Measurements from ENCODE around the gene NXT1. TPM values are rescaled to one million over a fixed set of nuclear protein-coding genes. Genes with fewer than 3 reads are reported as not detected.

Gene NXT1
- polyA plus RNA-seq, 1 of the 3 experiments (the other 2 are of a cell fraction), result 28.2 TPM

DNA sequence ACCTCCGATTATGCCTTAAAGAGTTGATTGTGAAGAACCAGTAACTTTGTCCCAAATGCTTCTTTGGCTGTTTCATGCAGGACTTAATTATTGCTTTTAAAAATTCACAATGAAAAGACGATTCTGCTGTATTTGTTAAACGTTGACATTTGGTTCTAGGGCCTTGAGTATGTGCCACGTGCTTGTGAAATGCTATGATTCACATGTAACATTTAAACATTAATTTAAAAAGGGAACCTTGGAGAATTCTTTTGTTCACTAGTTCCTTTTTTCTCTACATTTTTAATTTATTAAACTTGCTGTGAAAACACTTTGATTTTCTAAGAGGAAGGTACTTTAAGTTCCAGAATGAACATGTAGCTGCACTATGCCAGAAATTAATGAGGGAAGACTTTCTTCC is 20.9 kb downstream of the NXT1 start:
- DNase-seq, result no peak
- H3K9ac ChIP-seq, result no peak overlapping the region

More for the DNA sequence above, 20.9 kb downstream of the NXT1 start:
- Histone ChIP-seq H3K79me2 (ENCODE audit: insufficient read depth) (peaks cover 29% of the 10 kb centered on the region), H3K9me3 (no peaks in the 10 kb centered on the region), H4K20me1 (ENCODE audit: insufficient read depth) (peaks cover 23% of the 10 kb centered on the region), H3K4me1 (ENCODE audit: control insufficient read depth in 1 of 2, insufficient read depth in 2 of 2, low read depth in 1 of 2, low read length in 1 of 2) (peaks cover 0 to 17% of the 10 kb centered on the region in 2 experiments; a peak in 2 of 4 replicates), H3K4me3 (ENCODE audit: low read depth in 2 of 2, low read length in 1 of 2) (no peak overlapping the region), H2AFZ (ENCODE audit: low read depth) (no peak overlapping the region), H3K27me3 (ENCODE audit: insufficient read depth) (no peaks in the 10 kb centered on the region), H3K9me2 (no peaks in the 10 kb centered on the region), H3K4me2 (no peak overlapping the region), H3K36me3 (replicated peaks in 1 of 2; ENCODE audit: control insufficient read depth in 1 of 2, insufficient read depth in 2 of 2, low read length in 1 of 2) (peaks cover 60 to 77% of the 10 kb centered on the region in 2 experiments), H3F3A (replicated peaks; ENCODE audit: insufficient read depth) (peaks cover 13% of the 10 kb centered on the region), H3K27ac (ENCODE audit: low read depth in 2 of 2, low read length in 1 of 2) (no peak overlapping the region)
- ChIA-PET CTCF (no interaction called here), POLR2A (no interaction called here)
- 79% methylated on average over 4 of the region's 4 CpGs for WGBS (ENCODE audit: low lambda C conversion rate)
- no peak for TF ChIP-seq GATA2 (CRISPR knock-in tag; IDR thresholded peaks at IDR 0.05)
- no peak for TF ChIP-seq TEAD4 (IDR thresholded peaks at IDR 0.05; ENCODE audit: borderline replicate concordance, insufficient read depth)
- no peak for TF ChIP-seq JUND (IDR thresholded peaks at IDR 0.05)
- no peak for TF ChIP-seq USF2 (IDR thresholded peaks at IDR 0.05; ENCODE audit: borderline replicate concordance, low read depth, low read length)
- no peak for TF ChIP-seq NRF1 (IDR thresholded peaks at IDR 0.05; ENCODE audit: low read depth, low read length)
- no peak for TF ChIP-seq FOXJ3 (CRISPR knock-in tag; IDR thresholded peaks at IDR 0.05)
- TF ChIP-seq, protein P1, sequence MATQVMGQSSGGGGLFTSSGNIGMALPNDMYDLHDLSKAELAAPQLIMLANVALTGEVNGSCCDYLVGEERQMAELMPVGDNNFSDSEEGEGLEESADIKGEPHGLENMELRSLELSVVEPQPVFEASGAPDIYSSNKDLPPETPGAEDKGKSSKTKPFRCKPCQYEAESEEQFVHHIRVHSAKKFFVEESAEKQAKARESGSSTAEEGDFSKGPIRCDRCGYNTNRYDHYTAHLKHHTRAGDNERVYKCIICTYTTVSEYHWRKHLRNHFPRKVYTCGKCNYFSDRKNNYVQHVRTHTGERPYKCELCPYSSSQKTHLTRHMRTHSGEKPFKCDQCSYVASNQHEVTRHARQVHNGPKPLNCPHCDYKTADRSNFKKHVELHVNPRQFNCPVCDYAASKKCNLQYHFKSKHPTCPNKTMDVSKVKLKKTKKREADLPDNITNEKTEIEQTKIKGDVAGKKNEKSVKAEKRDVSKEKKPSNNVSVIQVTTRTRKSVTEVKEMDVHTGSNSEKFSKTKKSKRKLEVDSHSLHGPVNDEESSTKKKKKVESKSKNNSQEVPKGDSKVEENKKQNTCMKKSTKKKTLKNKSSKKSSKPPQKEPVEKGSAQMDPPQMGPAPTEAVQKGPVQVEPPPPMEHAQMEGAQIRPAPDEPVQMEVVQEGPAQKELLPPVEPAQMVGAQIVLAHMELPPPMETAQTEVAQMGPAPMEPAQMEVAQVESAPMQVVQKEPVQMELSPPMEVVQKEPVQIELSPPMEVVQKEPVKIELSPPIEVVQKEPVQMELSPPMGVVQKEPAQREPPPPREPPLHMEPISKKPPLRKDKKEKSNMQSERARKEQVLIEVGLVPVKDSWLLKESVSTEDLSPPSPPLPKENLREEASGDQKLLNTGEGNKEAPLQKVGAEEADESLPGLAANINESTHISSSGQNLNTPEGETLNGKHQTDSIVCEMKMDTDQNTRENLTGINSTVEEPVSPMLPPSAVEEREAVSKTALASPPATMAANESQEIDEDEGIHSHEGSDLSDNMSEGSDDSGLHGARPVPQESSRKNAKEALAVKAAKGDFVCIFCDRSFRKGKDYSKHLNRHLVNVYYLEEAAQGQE (IDR thresholded peaks at IDR 0.05; ENCODE audit: low read depth, low read length), result no peak
- TF ChIP-seq CTCF (IDR thresholded peaks at IDR 0.05), result no peak
- no peak for TF ChIP-seq SIN3A (IDR thresholded peaks at IDR 0.05; ENCODE audit: borderline replicate concordance, low read depth, low read length)
- no peak for TF ChIP-seq FOSL2 (IDR thresholded peaks at IDR 0.05; ENCODE audit: borderline replicate concordance, low read depth)
- no peak for TF ChIP-seq YY1 (IDR thresholded peaks at IDR 0.05; ENCODE audit: low read depth)
- TF ChIP-seq RXRA (IDR thresholded peaks at IDR 0.05; ENCODE audit: borderline replicate concordance, low read depth), result no peak
- TF ChIP-seq POLR2AphosphoS5 (IDR thresholded peaks at IDR 0.05; ENCODE audit: low read depth, low read length), result no peak
- no peak for TF ChIP-seq MAX (IDR thresholded peaks at IDR 0.05; ENCODE audit: low read depth)
- no peak for TF ChIP-seq RAD21 (IDR thresholded peaks at IDR 0.05; ENCODE audit: low read length)
- TF ChIP-seq TCF12 (IDR thresholded peaks at IDR 0.05), result no peak
- TF ChIP-seq ZBTB33 (IDR thresholded peaks at IDR 0.05; ENCODE audit: borderline replicate concordance, low read depth), result no peak

Measured in SK-N-SH (cell line).